B cell (primary cell): Measurements from ENCODE around the gene USP7. TPM values are rescaled to one million over a fixed set of nuclear protein-coding genes. Genes with fewer than 3 reads are reported as not detected.

ENCODE experiments used
- ATAC-seq: fragments of 200-7000 bp; cut with Tn5 transposase; one replicate; pipeline ENCODE4 v1.10.0; 2021; ENCODE audit warnings: low read depth, mild to moderate bottlenecking, moderate number of reproducible peaks, moderate library complexity
- CTCF ChIA-PET: fragments of 350-600 bp; sonication (Branson Sonifier 250); formaldehyde crosslinking; loops from one replicate; lab custom pipeline; 2021; ENCODE audit warnings: antibody characterized with exemption, inconsistent platforms; lab: Charles Lee
- POLR2A ChIA-PET: fragments of 350-600 bp; sonication (Branson Sonifier 250); formaldehyde crosslinking; loops from one replicate; lab custom pipeline; 2021; ENCODE audit warnings: antibody characterized with exemption; lab: Charles Lee
- DNase-seq: peaks from one replicate; pipeline ENCODE4 v3.0.0; 2013
- H2AFZ ChIP-seq: 2 replicates; pipeline ENCODE4 v1.6.1; 2012; ENCODE audit warnings: mild to moderate bottlenecking, low read depth, low read length; ENCODE audit not compliant: insufficient read depth, poor library complexity, severe bottlenecking
- H3K27ac ChIP-seq, 2 donors: 1 replicate in 1 of 2; 2 replicates in 1 of 2; pipeline ENCODE4 v1.5.1; 2012 to 2013; ENCODE audit warnings: low read length in 2 of 2, mild to moderate bottlenecking in 2 of 2, moderate library complexity in 1 of 2
- H3K27me3 ChIP-seq, 4 experiments: fragments of 200-600 bp in 1 of 4; sonication (generic) in 1 of 4; replicated peaks in 1 of 4; 1 replicate in 2 of 4; 2 replicates in 2 of 4; pipeline versions ENCODE4 v1.6.1 to v1.7.0; 2013 to 2016; ENCODE audit warnings: low read length in 3 of 4, mild to moderate bottlenecking in 2 of 4, mixed read lengths in 1 of 4, moderate library complexity in 1 of 4; ENCODE audit not compliant: insufficient read depth in 4 of 4, control insufficient read depth in 3 of 4; ENCODE audit errors: control extremely low read depth in 1 of 4
- H3K36me3 ChIP-seq, 2 experiments: replicated peaks in 1 of 2; 1 replicate in 1 of 2; 2 replicates in 1 of 2; pipeline versions ENCODE4 v1.6.1 to v1.7.1; 2013; ENCODE audit warnings: low read length in 1 of 2; ENCODE audit not compliant: insufficient read depth in 2 of 2, control insufficient read depth in 1 of 2; ENCODE audit errors: control extremely low read depth in 1 of 2, extremely low read depth in 1 of 2
- H3K4me1 ChIP-seq, 2 donors: fragments of 200-600 bp in 1 of 2; sonication (generic) in 1 of 2; 1 replicate in 1 of 2; 2 replicates in 1 of 2; pipeline versions ENCODE4 v1.5.1 to v1.6.1; 2013 to 2017; ENCODE audit warnings: low read length in 2 of 2; ENCODE audit not compliant: control insufficient read depth in 2 of 2, insufficient read depth in 2 of 2
- H3K4me2 ChIP-seq: replicated peaks from 2 replicates; pipeline ENCODE3; 2012; ENCODE audit warnings: mild to moderate bottlenecking, low read depth, low read length; ENCODE audit not compliant: poor library complexity, severe bottlenecking
- H3K4me3 ChIP-seq, 5 experiments: fragments of 200-600 bp in 1 of 5; sonication (generic) in 1 of 5; 1 replicate in 3 of 5; 2 replicates in 2 of 5; pipeline versions ENCODE4 v1.5.1 to v1.7.0; 2011 to 2016; ENCODE audit warnings: low read length in 4 of 5, mild to moderate bottlenecking in 4 of 5, low read depth in 2 of 5, control low read depth in 1 of 5, moderate library complexity in 1 of 5; ENCODE audit not compliant: insufficient read depth in 1 of 5; ENCODE audit errors: control extremely low read depth in 1 of 5, extremely low read depth in 1 of 5
- H3K79me2 ChIP-seq: fragments of 200-600 bp; sonication (generic); one replicate; pipeline ENCODE4 v1.6.0; 2016; ENCODE audit warnings: low read length; ENCODE audit not compliant: control insufficient read depth, insufficient read depth
- H3K9ac ChIP-seq: fragments of 200-600 bp; sonication (generic); 2 replicates; pipeline ENCODE4 v1.6.1; 2017; ENCODE audit warnings: mild to moderate bottlenecking, low read length, moderate library complexity
- H3K9me3 ChIP-seq, 3 donors: one replicate each; pipeline versions ENCODE4 v1.6.1 to v1.7.1; 2013; ENCODE audit warnings: low read length in 2 of 3; ENCODE audit not compliant: control insufficient read depth in 2 of 3, insufficient read depth in 1 of 3; ENCODE audit errors: control extremely low read depth in 1 of 3
- H4K20me1 ChIP-seq: 2 replicates; pipeline ENCODE4 v1.6.0; 2012; ENCODE audit warnings: mild to moderate bottlenecking, low read length; ENCODE audit not compliant: insufficient read depth, control insufficient read depth, poor library complexity, severe bottlenecking
- H3K27ac Mint-ChIP-seq: one replicate; pipeline ENCODE4 v1.8.0; 2021; ENCODE audit warnings: mixed read lengths
- H3K27me3 Mint-ChIP-seq: one replicate; pipeline ENCODE4 v1.8.0; 2021; ENCODE audit warnings: mixed read lengths
- H3K4me1 Mint-ChIP-seq: one replicate; pipeline ENCODE4 v1.8.0; 2021; ENCODE audit warnings: mixed read lengths
- H3K4me3 Mint-ChIP-seq: one replicate; pipeline ENCODE4 v1.8.0; 2021; ENCODE audit warnings: mixed read lengths
- H3K9me3 Mint-ChIP-seq: one replicate; pipeline ENCODE4 v1.8.0; 2022; ENCODE audit warnings: mixed read lengths; ENCODE audit not compliant: insufficient read depth
- EZH2 ChIP-seq: IDR thresholded peaks from 2 replicates; pipeline ENCODE4 v1.6.1; 2012; ENCODE audit warnings: borderline replicate concordance, low read depth, mild to moderate bottlenecking, moderate library complexity, low read length; ENCODE audit not compliant: insufficient read depth, poor library complexity, severe bottlenecking
- WGBS: methylation state at CpG from one replicate; pipeline ENCODE4 v1.1.5; 2013; ENCODE audit warnings: missing lambda C conversion rate; ENCODE audit not compliant: insufficient coverage; 5-methylcytosine and 5-hydroxymethylcytosine counted together
- intact Hi-C: fragments of 100-400 bp; cut with micrococcal nuclease; formaldehyde crosslinking; loops from one replicate; pipeline ENCODE4 v1.10.0; 2022
- polyA plus RNA-seq: library from polyadenylated mRNA; depleted of rRNA; stranded (reverse); fragments of >200 nt; gene quantifications from 2 replicates; pipeline ENCODE4 v1.2.3, GENCODE V29; 2012
- total RNA-seq, 2 donors: library from RNA; stranded (reverse); fragments of 120-200 nt in 1 of 2; gene quantifications; 1 replicate in 1 of 2; 2 replicates in 1 of 2; pipeline versions ENCODE4 v1.2.3 to v1.2.4, GENCODE V29; 2013 to 2022
- TF ChIP-seq, protein P1 (sequence below): fragments of 200-600 bp; IDR thresholded peaks from one replicate; pipeline ENCODE4 v1.8.0; 2022; ENCODE audit warnings: antibody characterized with exemption, mild to moderate bottlenecking

USP7 gene
- total and polyA plus RNA-seq, 2 donors (not counting 1 experiment from before 2014, with no cell fraction given): 27.4 to 223 TPM

GRCh38 chr16:8912793-8913192, 50.9 kb downstream of the USP7 start:
- CTCF ChIA-PET: no interaction called here
- Histone ChIP-seq H2AFZ (no peak overlapping the region), H3K4me2 (no peak overlapping the region), H3K27ac (no peak overlapping the region), H3K36me3 (peaks cover 3 to 92% of the 10 kb centered on the region in 2 experiments), H3K4me1 (peaks cover 6 to 8% of the 10 kb centered on the region in 2 donors), H4K20me1 (peaks cover 86% of the 10 kb centered on the region), H3K9ac (no peak overlapping the region), H3K4me3 (no peak overlapping the region), H3K79me2 (peaks cover 70% of the 10 kb centered on the region), H3K9me3 (no peaks in the 10 kb centered on the region), H3K27me3 (no peaks in the 10 kb centered on the region)
- peaks cover 11% of the 10 kb centered on the region for H3K4me1 Mint-ChIP-seq
- POLR2A ChIA-PET: no interaction called here
- no peaks in the 10 kb centered on the region for H3K9me3 Mint-ChIP-seq
- H3K27me3 Mint-ChIP-seq: no peaks in the 10 kb centered on the region
- no peak overlapping the region for H3K27ac Mint-ChIP-seq
- TF ChIP-seq EZH2: no peak
- TF ChIP-seq, protein P1, sequence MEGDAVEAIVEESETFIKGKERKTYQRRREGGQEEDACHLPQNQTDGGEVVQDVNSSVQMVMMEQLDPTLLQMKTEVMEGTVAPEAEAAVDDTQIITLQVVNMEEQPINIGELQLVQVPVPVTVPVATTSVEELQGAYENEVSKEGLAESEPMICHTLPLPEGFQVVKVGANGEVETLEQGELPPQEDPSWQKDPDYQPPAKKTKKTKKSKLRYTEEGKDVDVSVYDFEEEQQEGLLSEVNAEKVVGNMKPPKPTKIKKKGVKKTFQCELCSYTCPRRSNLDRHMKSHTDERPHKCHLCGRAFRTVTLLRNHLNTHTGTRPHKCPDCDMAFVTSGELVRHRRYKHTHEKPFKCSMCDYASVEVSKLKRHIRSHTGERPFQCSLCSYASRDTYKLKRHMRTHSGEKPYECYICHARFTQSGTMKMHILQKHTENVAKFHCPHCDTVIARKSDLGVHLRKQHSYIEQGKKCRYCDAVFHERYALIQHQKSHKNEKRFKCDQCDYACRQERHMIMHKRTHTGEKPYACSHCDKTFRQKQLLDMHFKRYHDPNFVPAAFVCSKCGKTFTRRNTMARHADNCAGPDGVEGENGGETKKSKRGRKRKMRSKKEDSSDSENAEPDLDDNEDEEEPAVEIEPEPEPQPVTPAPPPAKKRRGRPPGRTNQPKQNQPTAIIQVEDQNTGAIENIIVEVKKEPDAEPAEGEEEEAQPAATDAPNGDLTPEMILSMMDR: no peak
- WGBS: 100% methylated on average over 4 of the region's 4 CpGs
- no peak for DNase-seq
- no peak overlapping the region for H3K4me3 Mint-ChIP-seq
- no peak for ATAC-seq
- intact Hi-C loops: no loop called here

DNA sequence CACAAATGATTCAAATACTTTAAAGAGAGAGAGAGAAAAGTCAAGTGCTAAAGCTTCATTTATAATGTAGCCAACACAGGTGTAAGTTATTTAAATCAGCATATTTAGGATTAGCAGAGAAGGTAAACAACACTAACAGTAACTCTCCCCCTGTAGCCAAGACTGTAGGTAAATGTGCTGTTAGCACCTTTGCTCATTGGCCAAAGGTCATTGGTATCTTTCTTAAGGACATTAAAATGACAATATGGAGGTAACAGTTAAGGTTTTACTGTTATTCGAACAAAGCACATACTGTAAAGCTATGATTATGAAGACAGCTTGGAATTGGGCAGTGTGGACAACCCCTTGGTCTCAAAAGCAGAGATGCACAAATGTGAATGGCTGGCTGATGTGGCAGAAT, 52.9 kb downstream of the USP7 start:
- no peaks in the 10 kb centered on the region for H3K9me3 ChIP-seq
- H3K27ac Mint-ChIP-seq: no peak overlapping the region
- POLR2A ChIA-PET: no interaction called here
- H3K27me3 Mint-ChIP-seq: no peaks in the 10 kb centered on the region
- intact Hi-C loops: no loop called here
- TF ChIP-seq, protein P1: no peak
- TF ChIP-seq EZH2: no peak
- WGBS: 100% methylated on average over 1 of the region's 1 CpG
- H2AFZ ChIP-seq: no peak overlapping the region
- DNase-seq (no peak), ATAC-seq (no peak)
- peaks cover 2% of the 10 kb centered on the region for H3K4me1 Mint-ChIP-seq
- H3K4me1 ChIP-seq: no peaks in the 10 kb centered on the region
- H3K79me2 ChIP-seq: peaks cover 61% of the 10 kb centered on the region
- H3K9me3 Mint-ChIP-seq: no peaks in the 10 kb centered on the region
- no peaks in the 10 kb centered on the region for H3K27me3 ChIP-seq
- CTCF ChIA-PET: interaction anchor here (1.0 to 1.9 kb wide), 4 partner anchors 9 to 98 kb away, joined by 3 to 7 read pairs (median 4); no protein-coding TSS in a partner anchor
- H3K4me3 ChIP-seq: no peak overlapping the region
- no peak overlapping the region for H3K9ac ChIP-seq
- no peak overlapping the region for H3K4me2 ChIP-seq
- no peak overlapping the region for H3K27ac ChIP-seq
- H3K36me3 ChIP-seq: peaks cover 3 to 98% of the 10 kb centered on the region in 2 experiments
- H3K4me3 Mint-ChIP-seq: no peak overlapping the region
- peaks cover 89% of the 10 kb centered on the region for H4K20me1 ChIP-seq
